Astrocyte (in vitro differentiated cells and primary cell): ENCODE results near the gene GFER.

Source experiments
- CTCF ChIP-seq: IDR thresholded peaks from 2 replicates; pipeline ENCODE4 v1.5.1; 2011; ENCODE audit warnings: low read depth, mild to moderate bottlenecking, inconsistent platforms, low read length, moderate library complexity; ENCODE audit not compliant: insufficient read depth
- EZH2 ChIP-seq: IDR thresholded peaks from 2 replicates; pipeline ENCODE4 v1.6.1; 2012; ENCODE audit warnings: mild to moderate bottlenecking, low read length, inconsistent platforms; ENCODE audit not compliant: insufficient read depth

GRCh38 chr16:1972490-1972877 is 11.5 kb upstream of the GFER start:
- TF ChIP-seq CTCF (no peak), EZH2 (no peak)
